Fibroblast of lung (primary cell): Measurements from ENCODE around the gene TRPM5. TPM values are rescaled to one million over a fixed set of nuclear protein-coding genes. Genes with fewer than 3 reads are reported as not detected.

Source experiments
- DNase-seq, 2 donors: peaks; one replicate each; pipeline versions ENCODE4 v3.0.0 to v3.0.0-alpha.2; 2010; ENCODE audit warnings: low read depth in 2 of 2
- H2AFZ ChIP-seq: 2 replicates; pipeline ENCODE4 v1.5.1; 2012; ENCODE audit warnings: low read length, control low read depth, inconsistent platforms
- H3K27ac ChIP-seq: 2 replicates; pipeline ENCODE4 v1.5.1; 2011; ENCODE audit warnings: low read length, control low read depth; ENCODE audit not compliant: insufficient read depth
- H3K27me3 ChIP-seq: 2 replicates; pipeline ENCODE4 v1.5.1; 2011; ENCODE audit warnings: mild to moderate bottlenecking, low read length; ENCODE audit not compliant: control insufficient read depth, insufficient read depth
- H3K36me3 ChIP-seq: 2 replicates; pipeline ENCODE4 v1.5.1; 2011; ENCODE audit warnings: low read length; ENCODE audit not compliant: control insufficient read depth, insufficient read depth
- H3K4me1 ChIP-seq: 2 replicates; pipeline ENCODE4 v1.5.1; 2011; ENCODE audit warnings: low read length; ENCODE audit not compliant: control insufficient read depth, insufficient read depth; ENCODE audit errors: extremely low read depth
- H3K4me2 ChIP-seq: 2 replicates; pipeline ENCODE4 v1.5.1; 2011; ENCODE audit warnings: low read length, control low read depth; ENCODE audit not compliant: insufficient read depth; ENCODE audit errors: extremely low read depth
- H3K4me3 ChIP-seq, 4 experiments: fragments of 200-600 bp in 1 of 4; sonication (generic) in 1 of 4; replicated peaks in 1 of 4; 2 replicates each; pipeline ENCODE4 v1.5.1; 2011 to 2016; ENCODE audit warnings: low read length in 4 of 4, low read depth in 3 of 4, mild to moderate bottlenecking in 3 of 4, control low read depth in 2 of 4, inconsistent platforms in 1 of 4, mixed read lengths in 1 of 4; ENCODE audit not compliant: insufficient read depth in 1 of 4; ENCODE audit errors: control extremely low read depth in 1 of 4
- H3K79me2 ChIP-seq: 2 replicates; pipeline ENCODE4 v1.5.1; 2012; ENCODE audit warnings: mild to moderate bottlenecking, low read length, inconsistent platforms; ENCODE audit not compliant: control insufficient read depth, insufficient read depth
- H3K9ac ChIP-seq: 2 replicates; pipeline ENCODE4 v1.5.1; 2011; ENCODE audit warnings: mild to moderate bottlenecking, low read length, control low read depth; ENCODE audit not compliant: insufficient read depth
- H3K9me3 ChIP-seq: 2 replicates; pipeline ENCODE4 v1.5.1; 2012; ENCODE audit warnings: low read depth, low read length; ENCODE audit not compliant: control insufficient read depth, insufficient read depth
- H4K20me1 ChIP-seq: 2 replicates; pipeline ENCODE4 v1.5.1; 2011; ENCODE audit warnings: low read length; ENCODE audit not compliant: control insufficient read depth, insufficient read depth; ENCODE audit errors: extremely low read depth
- EZH2 ChIP-seq: IDR thresholded peaks from 2 replicates; pipeline ENCODE4 v1.5.1; 2012; ENCODE audit warnings: low read length, control low read depth, mild to moderate bottlenecking; ENCODE audit errors: missing control alignments
- polyA plus RNA-seq, 2 donors: library from polyadenylated mRNA; depleted of rRNA in 1 of 2; stranded (reverse) in 1 of 2; unstranded in 1 of 2; fragments of >200 nt; gene quantifications; 2 replicates each; pipeline ENCODE4 v1.2.1, GENCODE V29; 2011 to 2012; ENCODE audit warnings: missing spikeins in 1 of 2
- total RNA-seq: library from RNA; depleted of rRNA; stranded (reverse); fragments of >200 nt; gene quantifications from 2 replicates; pipeline ENCODE4 v1.2.1, GENCODE V29; 2014
- TF ChIP-seq, protein P1 (sequence below), 2 donors: IDR thresholded peaks in 1 of 2; conservative IDR thresholded peaks in 1 of 2; 1 replicate in 1 of 2; 2 replicates in 1 of 2; pipeline ENCODE4 v1.5.1; 2011 to 2012; ENCODE audit warnings: low read length in 2 of 2, control low read depth in 1 of 2, inconsistent platforms in 1 of 2, low read depth in 1 of 2, mild to moderate bottlenecking in 1 of 2

TRPM5 gene
- total and polyA plus RNA-seq, 2 donors (not counting 1 experiment from before 2014, with no cell fraction given): not detected

DNA sequence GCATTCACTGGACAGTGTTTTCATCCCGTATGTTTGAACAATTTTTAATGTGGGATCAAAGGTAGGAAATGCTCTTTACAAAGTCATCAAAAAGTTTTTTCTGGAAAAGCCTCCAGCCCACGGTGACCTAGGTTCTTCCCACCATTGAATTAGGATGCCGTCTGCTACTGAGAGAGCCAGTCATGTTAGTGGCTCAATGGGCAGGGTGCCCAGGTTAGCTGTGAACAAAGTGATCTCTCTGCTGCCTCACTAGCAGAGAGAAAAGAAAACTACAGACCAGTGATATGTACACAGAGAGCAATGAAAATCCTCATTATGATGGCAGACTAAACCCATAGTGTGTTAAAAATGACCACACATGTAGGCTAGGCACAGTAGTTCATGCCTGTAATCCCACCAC, 32.9 kb upstream of the TRPM5 start:
- no peaks in the 10 kb centered on the region for H3K4me1 ChIP-seq
- no peak overlapping the region for H3K27ac ChIP-seq
- H3K79me2 ChIP-seq: no peaks in the 10 kb centered on the region
- no peaks in the 10 kb centered on the region for H3K9me3 ChIP-seq
- no peak overlapping the region for H3K4me3 ChIP-seq
- H3K27me3 ChIP-seq: peaks cover 1% of the 10 kb centered on the region
- no peak overlapping the region for H3K4me2 ChIP-seq
- H3K9ac ChIP-seq: no peak overlapping the region
- no peaks in the 10 kb centered on the region for H4K20me1 ChIP-seq
- H2AFZ ChIP-seq: no peak overlapping the region
- DNase-seq: no peak
- no peaks in the 10 kb centered on the region for H3K36me3 ChIP-seq
- TF ChIP-seq, protein P1, sequence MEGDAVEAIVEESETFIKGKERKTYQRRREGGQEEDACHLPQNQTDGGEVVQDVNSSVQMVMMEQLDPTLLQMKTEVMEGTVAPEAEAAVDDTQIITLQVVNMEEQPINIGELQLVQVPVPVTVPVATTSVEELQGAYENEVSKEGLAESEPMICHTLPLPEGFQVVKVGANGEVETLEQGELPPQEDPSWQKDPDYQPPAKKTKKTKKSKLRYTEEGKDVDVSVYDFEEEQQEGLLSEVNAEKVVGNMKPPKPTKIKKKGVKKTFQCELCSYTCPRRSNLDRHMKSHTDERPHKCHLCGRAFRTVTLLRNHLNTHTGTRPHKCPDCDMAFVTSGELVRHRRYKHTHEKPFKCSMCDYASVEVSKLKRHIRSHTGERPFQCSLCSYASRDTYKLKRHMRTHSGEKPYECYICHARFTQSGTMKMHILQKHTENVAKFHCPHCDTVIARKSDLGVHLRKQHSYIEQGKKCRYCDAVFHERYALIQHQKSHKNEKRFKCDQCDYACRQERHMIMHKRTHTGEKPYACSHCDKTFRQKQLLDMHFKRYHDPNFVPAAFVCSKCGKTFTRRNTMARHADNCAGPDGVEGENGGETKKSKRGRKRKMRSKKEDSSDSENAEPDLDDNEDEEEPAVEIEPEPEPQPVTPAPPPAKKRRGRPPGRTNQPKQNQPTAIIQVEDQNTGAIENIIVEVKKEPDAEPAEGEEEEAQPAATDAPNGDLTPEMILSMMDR (conservative IDR thresholded peaks at IDR 0.05 in 1 of 2, IDR thresholded peaks at IDR 0.05 in 1 of 2; ENCODE audit: low read depth in 1 of 2, low read length in 2 of 2): no peak
- TF ChIP-seq EZH2: no peak

DNA sequence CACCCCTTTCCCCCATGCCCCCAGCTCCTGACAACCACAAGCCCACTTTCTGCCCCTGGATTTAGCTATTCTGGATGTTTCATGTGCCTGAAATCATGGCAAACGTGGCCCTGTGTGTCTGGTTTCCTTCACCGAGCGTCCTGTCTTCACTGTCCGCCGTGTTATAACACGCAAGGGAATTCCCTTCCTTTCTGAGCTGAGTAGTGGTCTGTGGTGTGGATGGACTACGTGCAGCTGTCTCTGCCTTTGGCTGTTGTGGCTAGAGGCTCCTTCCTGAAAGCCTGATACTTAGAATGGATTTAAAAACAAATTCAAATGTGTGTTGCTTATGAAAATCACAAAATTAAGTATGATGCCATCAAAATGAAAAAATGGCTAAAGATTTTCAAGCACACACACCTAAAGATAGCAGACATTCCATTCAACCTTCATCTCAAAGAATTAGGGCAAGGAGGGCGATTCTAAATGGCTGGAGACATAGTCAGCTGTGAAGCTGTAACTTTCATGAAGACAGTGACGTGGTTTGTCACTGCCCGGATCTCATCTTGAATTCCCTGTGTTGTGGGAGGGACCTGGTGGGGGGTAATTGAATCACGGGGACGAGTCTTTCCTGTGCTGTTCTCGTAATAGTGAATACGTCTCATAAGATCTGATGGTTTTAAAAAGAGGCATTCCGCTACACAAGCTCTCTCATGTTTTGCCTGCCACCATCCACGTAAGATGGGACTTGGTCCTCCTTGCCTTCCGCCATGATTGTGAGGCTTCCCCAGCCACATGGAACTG, 31.0 kb upstream of the TRPM5 start:
- H3K9ac ChIP-seq: no peak overlapping the region

DNA sequence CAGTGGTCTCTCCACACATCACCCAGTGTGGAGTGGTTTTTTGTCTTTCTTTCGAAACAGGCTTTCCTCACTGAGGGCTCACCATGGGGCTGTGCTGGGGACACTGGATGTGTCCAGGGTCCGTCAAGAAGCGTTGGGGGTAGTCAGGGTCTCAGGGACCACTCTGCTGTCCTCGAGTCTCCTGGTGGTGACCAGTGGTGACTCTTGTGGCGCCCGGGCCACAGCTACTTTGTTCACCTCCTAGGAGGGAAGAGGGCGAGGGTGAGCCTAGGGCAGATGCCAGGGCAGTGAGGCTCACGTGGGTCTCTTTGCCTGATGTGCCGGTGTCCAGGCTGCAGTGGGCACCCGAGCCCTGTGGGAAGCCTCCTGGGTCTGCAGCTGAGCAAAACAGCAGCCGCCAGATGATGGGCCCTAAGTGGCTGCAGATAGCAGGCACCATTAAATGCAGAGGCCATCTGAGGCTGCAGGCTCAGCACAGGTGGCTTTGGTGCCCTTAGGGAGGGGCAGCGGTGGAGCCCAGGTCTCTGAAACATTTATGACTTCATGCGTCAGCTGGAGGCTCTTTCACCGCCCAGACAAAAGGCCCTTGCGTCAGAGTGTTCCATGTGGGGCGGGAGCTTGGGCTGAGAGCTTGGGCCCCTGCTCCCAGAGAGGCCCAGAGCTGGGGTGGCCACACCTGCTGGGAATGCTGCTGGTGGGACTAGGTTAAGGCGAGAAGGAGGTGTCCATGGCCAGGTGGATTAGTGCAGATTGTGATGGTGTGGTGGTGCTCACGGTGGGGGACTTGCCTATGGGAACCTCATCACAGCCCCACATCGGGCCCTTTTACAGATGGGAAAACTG, 30.0 kb upstream of the TRPM5 start:
- TF ChIP-seq, protein P1 (conservative IDR thresholded peaks at IDR 0.05 in 1 of 2, IDR thresholded peaks at IDR 0.05 in 1 of 2; ENCODE audit: low read depth in 1 of 2, low read length in 2 of 2): no peak
- TF ChIP-seq EZH2: no peak
- H3K4me3 ChIP-seq: no peak overlapping the region
- no peak overlapping the region for H3K9ac ChIP-seq

More for the DNA sequence above, 31.0 kb upstream of the TRPM5 start:
- DNase-seq: no peak
- no peaks in the 10 kb centered on the region for H4K20me1 ChIP-seq
- H3K4me1 ChIP-seq: no peaks in the 10 kb centered on the region
- no peak overlapping the region for H2AFZ ChIP-seq
- no peaks in the 10 kb centered on the region for H3K79me2 ChIP-seq
- TF ChIP-seq, protein P1 (conservative IDR thresholded peaks at IDR 0.05 in 1 of 2, IDR thresholded peaks at IDR 0.05 in 1 of 2; ENCODE audit: low read depth in 1 of 2, low read length in 2 of 2): no peak
- TF ChIP-seq EZH2: no peak
- H3K4me2 ChIP-seq: no peak overlapping the region
- no peaks in the 10 kb centered on the region for H3K27me3 ChIP-seq
- H3K4me3 ChIP-seq: no peak overlapping the region
- H3K36me3 ChIP-seq: no peaks in the 10 kb centered on the region
- no peak overlapping the region for H3K27ac ChIP-seq
- H3K9me3 ChIP-seq: no peaks in the 10 kb centered on the region

More for the DNA sequence above, 30.0 kb upstream of the TRPM5 start:
- Histone ChIP-seq H3K27me3 (no peaks in the 10 kb centered on the region), H3K27ac (no peak overlapping the region), H3K79me2 (no peaks in the 10 kb centered on the region), H3K4me2 (no peak overlapping the region), H4K20me1 (no peaks in the 10 kb centered on the region), H2AFZ (no peak overlapping the region), H3K36me3 (no peaks in the 10 kb centered on the region), H3K4me1 (no peaks in the 10 kb centered on the region), H3K9me3 (no peaks in the 10 kb centered on the region)
- no peak for DNase-seq
